SK-N-SH (cell line): ENCODE data around the gene PMP22. TPM values are rescaled to one million over a fixed set of nuclear protein-coding genes. Genes with fewer than 3 reads are reported as not detected.

Source experiments
- CTCF ChIA-PET: fragments of 300-600, 350-600 bp; formaldehyde crosslinking; extraction: SDS; loops from one replicate; lab custom pipeline; 2021; lab: Yijun Ruan, JAX
- POLR2A ChIA-PET: fragments of 350-600 bp; sonication (Branson Sonifier 250); formaldehyde crosslinking; extraction: SDS; loops from one replicate; lab custom pipeline; 2020; ENCODE audit warnings: antibody characterized with exemption, inconsistent platforms; lab: Yijun Ruan, JAX
- DNase-seq: peaks from one replicate; pipeline ENCODE4 v3.0.0; 2012
- H2AFZ ChIP-seq: fragments of 200-600 bp; sonication (generic); 2 replicates; pipeline ENCODE4 v1.8.1; 2016; ENCODE audit warnings: antibody characterized with exemption, mild to moderate bottlenecking, low read depth
- H3F3A ChIP-seq: fragments of 200-600 bp; sonication (generic); replicated peaks from 2 replicates; pipeline ENCODE3; 2016; ENCODE audit warnings: antibody characterized with exemption, mild to moderate bottlenecking; ENCODE audit not compliant: insufficient read depth
- H3K27ac ChIP-seq, 2 experiments: fragments of 200-500 bp in 1 of 2; fragments of 200-600 bp in 1 of 2; sonication (Bioruptor generic) in 1 of 2; sonication (generic), shearing (Covaris generic) in 1 of 2; 2 replicates each; pipeline versions ENCODE4 v1.5.1 to v1.6.1; 2014 to 2016; ENCODE audit warnings: low read depth in 2 of 2, inconsistent platforms in 1 of 2, low read length in 1 of 2, mild to moderate bottlenecking in 1 of 2, mixed read lengths in 1 of 2
- H3K27me3 ChIP-seq: fragments of 200-600 bp; sonication (generic), shearing (Covaris generic); 2 replicates; pipeline ENCODE4 v1.6.1; 2016; ENCODE audit warnings: mixed run types; ENCODE audit not compliant: insufficient read depth
- H3K36me3 ChIP-seq, 2 experiments: fragments of 200-500 bp in 1 of 2; fragments of 200-600 bp in 1 of 2; sonication (Bioruptor generic) in 1 of 2; sonication (generic) in 1 of 2; replicated peaks in 1 of 2; 2 replicates each; pipeline versions ENCODE3 to v1.5.1; 2014 to 2016; ENCODE audit warnings: low read length in 1 of 2, mild to moderate bottlenecking in 1 of 2; ENCODE audit not compliant: insufficient read depth in 2 of 2, control insufficient read depth in 1 of 2
- H3K4me1 ChIP-seq, 2 experiments: fragments of 200-500 bp in 1 of 2; fragments of 200-600 bp in 1 of 2; sonication (Bioruptor generic) in 1 of 2; sonication (generic), shearing (Covaris generic) in 1 of 2; 2 replicates each; pipeline versions ENCODE4 v1.5.1 to v1.6.1; 2014 to 2016; ENCODE audit warnings: low read depth in 1 of 2, low read length in 1 of 2, mixed run types in 1 of 2; ENCODE audit not compliant: insufficient read depth in 2 of 2, control insufficient read depth in 1 of 2
- H3K4me2 ChIP-seq: fragments of 200-600 bp; sonication (generic), shearing (Covaris generic); 2 replicates; pipeline ENCODE4 v1.6.1; 2017; ENCODE audit warnings: mixed run types
- H3K4me3 ChIP-seq, 2 experiments: fragments of 200-500 bp in 1 of 2; fragments of 200-600 bp in 1 of 2; sonication (Bioruptor generic) in 1 of 2; sonication (generic), shearing (Covaris generic) in 1 of 2; 2 replicates each; pipeline versions ENCODE4 v1.5.1 to v1.8.1; 2014 to 2016; ENCODE audit warnings: low read depth in 2 of 2, inconsistent platforms in 1 of 2, low read length in 1 of 2, mild to moderate bottlenecking in 1 of 2, mixed read lengths in 1 of 2, moderate library complexity in 1 of 2
- H3K79me2 ChIP-seq: fragments of 200-600 bp; sonication (generic); 2 replicates; pipeline ENCODE4 v1.8.1; 2017; ENCODE audit warnings: mild to moderate bottlenecking; ENCODE audit not compliant: insufficient read depth
- H3K9ac ChIP-seq: fragments of 200-600 bp; sonication (generic); 2 replicates; pipeline ENCODE4 v1.6.1; 2017; ENCODE audit warnings: mixed run types
- H3K9me2 ChIP-seq: fragments of 200-600 bp; sonication (generic); 2 replicates; pipeline ENCODE4 v1.6.1; 2017; ENCODE audit warnings: mixed run types
- H3K9me3 ChIP-seq: fragments of 200-600 bp; sonication (generic); 2 replicates; pipeline ENCODE4 v1.6.1; 2017; ENCODE audit warnings: mixed run types, mild to moderate bottlenecking, moderate library complexity
- H4K20me1 ChIP-seq: fragments of 200-600 bp; sonication (generic); 2 replicates; pipeline ENCODE4 v1.6.1; 2017; ENCODE audit warnings: mild to moderate bottlenecking, mixed run types; ENCODE audit not compliant: insufficient read depth
- CHD2 ChIP-seq: fragments of 150-350 bp; IDR thresholded peaks from 2 replicates; pipeline ENCODE4 v1.6.1; 2018; ENCODE audit warnings: low read length; ENCODE audit not compliant: partially characterized antibody
- EP300 ChIP-seq, 2 experiments: IDR thresholded peaks; 2 replicates each; pipeline versions ENCODE4 v1.4.0 to v1.6.1; 2012; ENCODE audit warnings: borderline replicate concordance in 1 of 2, low read depth in 1 of 2, low read length in 1 of 2
- FOSL2 ChIP-seq: IDR thresholded peaks from 2 replicates; pipeline ENCODE4 v1.4.0; 2012; ENCODE audit warnings: low read depth, mild to moderate bottlenecking, moderate library complexity, borderline replicate concordance
- GABPA ChIP-seq: IDR thresholded peaks from 2 replicates; pipeline ENCODE4 v1.4.0; 2012; ENCODE audit warnings: low read depth, mild to moderate bottlenecking
- GATA2 ChIP-seq: sonication (generic); formaldehyde crosslinking; IDR thresholded peaks from 2 replicates; pipeline ENCODE4 v1.5.0; 2020; ENCODE audit warnings: mild to moderate bottlenecking, missing genetic modification reagents
- JUND ChIP-seq: IDR thresholded peaks from 2 replicates; pipeline ENCODE4 v1.4.0; 2012
- NRF1 ChIP-seq: IDR thresholded peaks from 2 replicates; pipeline ENCODE4 v1.6.1; 2012; ENCODE audit warnings: low read depth, mild to moderate bottlenecking, low read length
- RAD21 ChIP-seq: IDR thresholded peaks from 2 replicates; pipeline ENCODE4 v1.6.1; 2012; ENCODE audit warnings: mild to moderate bottlenecking, low read length
- RCOR1 ChIP-seq: fragments of 150-350 bp; IDR thresholded peaks from 2 replicates; pipeline ENCODE4 v1.6.1; 2017; ENCODE audit warnings: antibody characterized with exemption, low read length
- RXRA ChIP-seq: IDR thresholded peaks from 2 replicates; pipeline ENCODE4 v1.4.0; 2012; ENCODE audit warnings: low read depth, mild to moderate bottlenecking, borderline replicate concordance
- SIN3A ChIP-seq: IDR thresholded peaks from 2 replicates; pipeline ENCODE4 v1.6.1; 2012; ENCODE audit warnings: low read depth, mild to moderate bottlenecking, low read length, moderate library complexity, borderline replicate concordance
- TEAD4 ChIP-seq: IDR thresholded peaks from 2 replicates; pipeline ENCODE4 v1.4.0; 2012; ENCODE audit warnings: mild to moderate bottlenecking, borderline replicate concordance; ENCODE audit not compliant: insufficient read depth
- WGBS: methylation state at CpG from one replicate; pipeline ENCODE4 v1.1.6; 2017; ENCODE audit warnings: low lambda C conversion rate; 5-methylcytosine and 5-hydroxymethylcytosine counted together
- polyA plus RNA-seq, 3 experiments: library from polyadenylated mRNA; depleted of rRNA; stranded (reverse); fragments of >200 nt; gene quantifications; 2 replicates each; pipeline ENCODE4 v1.2.3, GENCODE V29; 2012
- TF ChIP-seq, protein P1 (sequence below): fragments of 150-350 bp; IDR thresholded peaks from 2 replicates; pipeline ENCODE4 v1.6.1; 2016; ENCODE audit warnings: mild to moderate bottlenecking, low read depth, low read length
- TF ChIP-seq, protein P2 (sequence below): fragments of 200-600 bp; sonication (generic); IDR thresholded peaks from 2 replicates; pipeline ENCODE4 v1.6.1; 2017; ENCODE audit warnings: antibody characterized with exemption, mild to moderate bottlenecking, moderate library complexity
- TF ChIP-seq, protein P3 (sequence below): IDR thresholded peaks from 2 replicates; pipeline ENCODE4 v1.4.0; 2012; ENCODE audit warnings: low read depth, borderline replicate concordance
- TF ChIP-seq, protein P4 (sequence below): IDR thresholded peaks from 2 replicates; pipeline ENCODE4 v1.4.0; 2012; ENCODE audit warnings: low read depth
- TF ChIP-seq, protein P5 (sequence below): IDR thresholded peaks from 2 replicates; pipeline ENCODE4 v1.6.1; 2012; ENCODE audit warnings: mild to moderate bottlenecking, low read depth, low read length, moderate library complexity

The PMP22 gene
- polyA plus RNA-seq, 1 of the 3 experiments (the other 2 are of a cell fraction) = 82.5 TPM

DNA sequence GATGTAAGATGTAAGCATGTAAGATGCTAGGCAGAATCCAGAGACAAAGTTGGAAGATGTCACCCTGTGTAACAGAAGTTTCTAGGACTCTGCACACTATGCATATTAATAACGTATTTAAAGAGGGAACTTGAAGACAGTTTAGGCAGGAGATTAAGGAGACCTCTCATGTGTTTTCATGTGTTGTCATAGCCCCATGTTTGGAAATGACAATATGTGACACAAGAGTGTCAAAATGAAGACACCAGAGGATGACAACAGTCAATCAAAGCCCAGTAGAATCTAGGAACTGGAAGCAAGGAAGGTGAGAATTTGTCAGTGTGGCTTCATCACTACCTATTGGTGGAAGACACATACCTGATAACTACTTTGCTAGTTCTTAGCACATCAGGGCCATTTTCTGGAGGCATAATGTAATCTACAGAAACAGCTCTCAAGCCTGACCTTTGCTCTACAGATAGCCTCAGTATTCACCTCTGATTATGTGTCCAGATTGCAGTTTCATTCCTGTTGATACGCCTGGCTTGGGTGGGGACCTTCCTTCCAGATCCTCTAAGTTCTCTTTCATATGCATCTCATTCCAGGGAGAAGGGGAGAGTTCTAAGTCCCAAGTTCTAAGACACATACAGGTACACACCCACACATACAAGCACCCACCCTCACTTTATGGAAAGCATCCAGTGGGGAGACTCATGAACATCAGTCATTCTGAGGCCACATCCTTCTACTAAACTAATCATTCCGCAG lies 26.3 kb downstream of the PMP22 start:
- Histone ChIP-seq H3K9me3 (no peaks in the 10 kb centered on the region; the same call in 1 of the 2 replicates), H4K20me1 (no peaks in the 10 kb centered on the region), H3K79me2 (peaks cover 14% of the 10 kb centered on the region; the same call in 1 of the 2 replicates), H2AFZ (no peak overlapping the region), H3K27me3 (no peaks in the 10 kb centered on the region), H3K4me1 (no peaks in the 10 kb centered on the region), H3K9ac (no peak overlapping the region), H3K4me2 (no peak overlapping the region), H3K27ac (no peak overlapping the region), H3F3A (peaks cover 3% of the 10 kb centered on the region), H3K9me2 (no peaks in the 10 kb centered on the region), H3K36me3 (peaks cover 43 to 51% of the 10 kb centered on the region in 2 experiments), H3K4me3 (no peak overlapping the region)
- no peak for DNase-seq
- WGBS = 99% methylated on average over 3 of the region's 3 CpGs
- POLR2A ChIA-PET = no interaction called here
- TF ChIP-seq CHD2 = no peak
- TF ChIP-seq GABPA = no peak
- TF ChIP-seq SIN3A = no peak
- TF ChIP-seq, protein P1, sequence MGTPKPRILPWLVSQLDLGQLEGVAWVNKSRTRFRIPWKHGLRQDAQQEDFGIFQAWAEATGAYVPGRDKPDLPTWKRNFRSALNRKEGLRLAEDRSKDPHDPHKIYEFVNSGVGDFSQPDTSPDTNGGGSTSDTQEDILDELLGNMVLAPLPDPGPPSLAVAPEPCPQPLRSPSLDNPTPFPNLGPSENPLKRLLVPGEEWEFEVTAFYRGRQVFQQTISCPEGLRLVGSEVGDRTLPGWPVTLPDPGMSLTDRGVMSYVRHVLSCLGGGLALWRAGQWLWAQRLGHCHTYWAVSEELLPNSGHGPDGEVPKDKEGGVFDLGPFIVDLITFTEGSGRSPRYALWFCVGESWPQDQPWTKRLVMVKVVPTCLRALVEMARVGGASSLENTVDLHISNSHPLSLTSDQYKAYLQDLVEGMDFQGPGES = no peak
- no peak for TF ChIP-seq TEAD4
- TF ChIP-seq FOSL2 = no peak
- TF ChIP-seq RAD21 = no peak
- TF ChIP-seq, protein P2, sequence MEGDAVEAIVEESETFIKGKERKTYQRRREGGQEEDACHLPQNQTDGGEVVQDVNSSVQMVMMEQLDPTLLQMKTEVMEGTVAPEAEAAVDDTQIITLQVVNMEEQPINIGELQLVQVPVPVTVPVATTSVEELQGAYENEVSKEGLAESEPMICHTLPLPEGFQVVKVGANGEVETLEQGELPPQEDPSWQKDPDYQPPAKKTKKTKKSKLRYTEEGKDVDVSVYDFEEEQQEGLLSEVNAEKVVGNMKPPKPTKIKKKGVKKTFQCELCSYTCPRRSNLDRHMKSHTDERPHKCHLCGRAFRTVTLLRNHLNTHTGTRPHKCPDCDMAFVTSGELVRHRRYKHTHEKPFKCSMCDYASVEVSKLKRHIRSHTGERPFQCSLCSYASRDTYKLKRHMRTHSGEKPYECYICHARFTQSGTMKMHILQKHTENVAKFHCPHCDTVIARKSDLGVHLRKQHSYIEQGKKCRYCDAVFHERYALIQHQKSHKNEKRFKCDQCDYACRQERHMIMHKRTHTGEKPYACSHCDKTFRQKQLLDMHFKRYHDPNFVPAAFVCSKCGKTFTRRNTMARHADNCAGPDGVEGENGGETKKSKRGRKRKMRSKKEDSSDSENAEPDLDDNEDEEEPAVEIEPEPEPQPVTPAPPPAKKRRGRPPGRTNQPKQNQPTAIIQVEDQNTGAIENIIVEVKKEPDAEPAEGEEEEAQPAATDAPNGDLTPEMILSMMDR = no peak
- TF ChIP-seq, protein P3, sequence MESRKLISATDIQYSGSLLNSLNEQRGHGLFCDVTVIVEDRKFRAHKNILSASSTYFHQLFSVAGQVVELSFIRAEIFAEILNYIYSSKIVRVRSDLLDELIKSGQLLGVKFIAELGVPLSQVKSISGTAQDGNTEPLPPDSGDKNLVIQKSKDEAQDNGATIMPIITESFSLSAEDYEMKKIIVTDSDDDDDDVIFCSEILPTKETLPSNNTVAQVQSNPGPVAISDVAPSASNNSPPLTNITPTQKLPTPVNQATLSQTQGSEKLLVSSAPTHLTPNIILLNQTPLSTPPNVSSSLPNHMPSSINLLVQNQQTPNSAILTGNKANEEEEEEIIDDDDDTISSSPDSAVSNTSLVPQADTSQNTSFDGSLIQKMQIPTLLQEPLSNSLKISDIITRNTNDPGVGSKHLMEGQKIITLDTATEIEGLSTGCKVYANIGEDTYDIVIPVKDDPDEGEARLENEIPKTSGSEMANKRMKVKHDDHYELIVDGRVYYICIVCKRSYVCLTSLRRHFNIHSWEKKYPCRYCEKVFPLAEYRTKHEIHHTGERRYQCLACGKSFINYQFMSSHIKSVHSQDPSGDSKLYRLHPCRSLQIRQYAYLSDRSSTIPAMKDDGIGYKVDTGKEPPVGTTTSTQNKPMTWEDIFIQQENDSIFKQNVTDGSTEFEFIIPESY = no peak
- TF ChIP-seq, protein P4, sequence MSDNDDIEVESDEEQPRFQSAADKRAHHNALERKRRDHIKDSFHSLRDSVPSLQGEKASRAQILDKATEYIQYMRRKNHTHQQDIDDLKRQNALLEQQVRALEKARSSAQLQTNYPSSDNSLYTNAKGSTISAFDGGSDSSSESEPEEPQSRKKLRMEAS = no peak
- no peak for TF ChIP-seq NRF1
- TF ChIP-seq JUND = no peak
- TF ChIP-seq RXRA = no peak
- no peak for TF ChIP-seq RCOR1
- TF ChIP-seq GATA2 (CRISPR knock-in tag) = no peak
- TF ChIP-seq, protein P5, sequence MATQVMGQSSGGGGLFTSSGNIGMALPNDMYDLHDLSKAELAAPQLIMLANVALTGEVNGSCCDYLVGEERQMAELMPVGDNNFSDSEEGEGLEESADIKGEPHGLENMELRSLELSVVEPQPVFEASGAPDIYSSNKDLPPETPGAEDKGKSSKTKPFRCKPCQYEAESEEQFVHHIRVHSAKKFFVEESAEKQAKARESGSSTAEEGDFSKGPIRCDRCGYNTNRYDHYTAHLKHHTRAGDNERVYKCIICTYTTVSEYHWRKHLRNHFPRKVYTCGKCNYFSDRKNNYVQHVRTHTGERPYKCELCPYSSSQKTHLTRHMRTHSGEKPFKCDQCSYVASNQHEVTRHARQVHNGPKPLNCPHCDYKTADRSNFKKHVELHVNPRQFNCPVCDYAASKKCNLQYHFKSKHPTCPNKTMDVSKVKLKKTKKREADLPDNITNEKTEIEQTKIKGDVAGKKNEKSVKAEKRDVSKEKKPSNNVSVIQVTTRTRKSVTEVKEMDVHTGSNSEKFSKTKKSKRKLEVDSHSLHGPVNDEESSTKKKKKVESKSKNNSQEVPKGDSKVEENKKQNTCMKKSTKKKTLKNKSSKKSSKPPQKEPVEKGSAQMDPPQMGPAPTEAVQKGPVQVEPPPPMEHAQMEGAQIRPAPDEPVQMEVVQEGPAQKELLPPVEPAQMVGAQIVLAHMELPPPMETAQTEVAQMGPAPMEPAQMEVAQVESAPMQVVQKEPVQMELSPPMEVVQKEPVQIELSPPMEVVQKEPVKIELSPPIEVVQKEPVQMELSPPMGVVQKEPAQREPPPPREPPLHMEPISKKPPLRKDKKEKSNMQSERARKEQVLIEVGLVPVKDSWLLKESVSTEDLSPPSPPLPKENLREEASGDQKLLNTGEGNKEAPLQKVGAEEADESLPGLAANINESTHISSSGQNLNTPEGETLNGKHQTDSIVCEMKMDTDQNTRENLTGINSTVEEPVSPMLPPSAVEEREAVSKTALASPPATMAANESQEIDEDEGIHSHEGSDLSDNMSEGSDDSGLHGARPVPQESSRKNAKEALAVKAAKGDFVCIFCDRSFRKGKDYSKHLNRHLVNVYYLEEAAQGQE = no peak
- TF ChIP-seq EP300 (IDR thresholded peaks at IDR 0.05; ENCODE audit: borderline replicate concordance in 1 of 2, low read depth in 1 of 2, low read length in 1 of 2) = no peak
- CTCF ChIA-PET = interaction anchor here (0.9 to 1.1 kb wide), 2 partner anchors 10 to 18 kb away, joined by 3 read pairs; no protein-coding TSS in a partner anchor
